Natural killer cell treated with Interleukin-12 subunit alpha and Interleukin-12 subunit beta and Interleukin-15 and Interleukin-18, amount 100 ng/mL, for 72 hours (primary cell): Measurements from ENCODE around the gene CCER1. TPM values are rescaled to one million over a fixed set of nuclear protein-coding genes. Genes with fewer than 3 reads are reported as not detected.

Experiments used
- ATAC-seq, 2 donors: fragments of 150-1000 bp; cut with Tn5 transposase in 1 of 2; sonication (Bioruptor Pico), chemical (Tn5 transposase) in 1 of 2; 2 replicates each; pipeline ENCODE4 v1.10.0; 2021
- DNase-seq: peaks from one replicate; pipeline ENCODE4 v3.0.0; 2022; ENCODE audit warnings: low spot score
- H3K27ac Mint-ChIP-seq, 2 donors: 1 replicate in 1 of 2; 2 replicates in 1 of 2; pipeline ENCODE4 v1.8.0; 2022; ENCODE audit warnings: mixed read lengths in 2 of 2, mild to moderate bottlenecking in 1 of 2, moderate library complexity in 1 of 2
- H3K27me3 Mint-ChIP-seq, 2 donors: 1 replicate in 1 of 2; 2 replicates in 1 of 2; pipeline ENCODE4 v1.8.0; 2022; ENCODE audit warnings: mixed read lengths in 2 of 2
- H3K36me3 Mint-ChIP-seq: one replicate; pipeline ENCODE4 v1.8.0; 2022; ENCODE audit warnings: mixed read lengths
- H3K4me1 Mint-ChIP-seq, 2 donors: 1 replicate in 1 of 2; 2 replicates in 1 of 2; pipeline ENCODE4 v1.8.0; 2022; ENCODE audit warnings: low read depth in 2 of 2, mixed read lengths in 2 of 2, mild to moderate bottlenecking in 1 of 2
- H3K4me3 Mint-ChIP-seq: one replicate; pipeline ENCODE4 v1.8.0; 2022; ENCODE audit warnings: mixed read lengths
- H3K9me3 Mint-ChIP-seq: 2 replicates; pipeline ENCODE4 v1.8.0; 2022; ENCODE audit warnings: mixed read lengths
- total RNA-seq, 2 donors: library from RNA; stranded (reverse); gene quantifications; one replicate each; pipeline ENCODE4 v1.2.3, GENCODE V29; 2022

Gene CCER1
- total RNA-seq, 2 donors from 2014 or later = not detected

DNA sequence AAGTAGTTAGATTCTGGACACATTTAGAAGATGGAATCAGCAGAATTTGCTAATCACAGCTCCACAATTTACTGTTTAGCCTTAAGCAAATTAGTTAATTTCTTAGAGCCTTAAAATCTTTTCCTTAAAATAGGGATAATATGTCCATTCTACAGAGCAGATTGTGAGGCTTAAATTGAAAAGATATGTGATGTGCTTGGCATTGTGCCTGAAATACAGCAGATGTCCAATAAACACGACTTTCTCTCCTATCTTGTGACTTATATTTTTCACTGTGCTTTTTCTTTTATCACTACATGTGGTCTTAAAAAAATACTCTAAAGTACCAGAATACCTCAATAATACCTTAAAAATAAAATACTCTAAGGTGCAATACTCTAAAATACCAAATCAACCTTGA is 30.6 kb downstream of the CCER1 start:
- Mint-ChIP-seq H3K4me1 (no peaks in the 10 kb centered on the region), H3K27ac (no peak overlapping the region), H3K4me3 (no peak overlapping the region), H3K27me3 (peaks cover 2 to 5% of the 10 kb centered on the region in 2 donors), H3K9me3 (peaks cover 8% of the 10 kb centered on the region), H3K36me3 (peaks cover 5% of the 10 kb centered on the region)
- ATAC-seq (no peak), DNase-seq (no peak)

DNA sequence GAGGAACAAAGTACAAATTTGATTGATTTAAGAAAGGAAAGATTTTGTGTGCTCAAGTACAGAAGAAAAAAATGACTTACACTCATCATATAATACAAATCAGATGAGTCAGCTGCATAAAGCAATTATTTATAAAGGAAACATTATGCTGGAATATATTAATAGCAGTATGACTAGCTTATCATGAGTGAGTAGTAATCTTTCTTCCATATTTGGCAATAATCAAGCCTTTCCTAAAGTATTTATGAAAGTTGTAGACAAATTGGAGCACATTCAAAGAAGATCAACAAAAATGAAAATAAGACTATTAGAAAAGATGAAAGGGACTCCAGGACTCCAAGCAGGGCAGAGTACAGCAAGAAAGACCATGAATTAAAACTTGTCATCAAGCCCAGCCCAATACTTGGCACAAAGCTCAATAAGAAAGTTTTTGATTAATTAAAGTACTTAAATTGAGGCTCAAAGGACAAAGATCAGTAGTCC is 32.8 kb downstream of the CCER1 start:
- no peak overlapping the region for H3K27ac Mint-ChIP-seq
- ATAC-seq (no peak), DNase-seq (no peak)
- peaks cover 2 to 5% of the 10 kb centered on the region in 2 donors for H3K27me3 Mint-ChIP-seq
- H3K9me3 Mint-ChIP-seq = peaks cover 3% of the 10 kb centered on the region
- no peak overlapping the region for H3K4me3 Mint-ChIP-seq
- no peaks in the 10 kb centered on the region for H3K4me1 Mint-ChIP-seq
- H3K36me3 Mint-ChIP-seq = no peaks in the 10 kb centered on the region

DNA sequence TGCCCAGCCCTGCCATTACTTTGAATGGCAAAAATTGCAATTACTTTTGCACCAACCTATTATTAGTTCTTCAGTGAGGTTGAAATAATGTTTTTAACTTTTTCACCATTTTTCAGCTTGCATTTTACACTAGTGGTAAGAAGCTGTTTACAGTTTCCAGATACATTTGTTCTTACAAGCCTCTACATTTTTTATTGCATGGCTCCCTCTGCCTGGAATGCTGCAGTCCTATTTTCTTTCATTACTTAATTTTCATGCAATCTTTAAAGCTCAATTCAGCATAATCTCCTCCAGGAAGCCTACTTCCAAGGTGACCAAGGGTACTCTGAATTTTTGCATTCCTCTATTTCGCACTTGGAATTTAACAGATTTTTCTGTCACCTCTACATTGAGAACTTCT is 33.4 kb downstream of the CCER1 start:
- ATAC-seq = no peak
- Mint-ChIP-seq H3K9me3 (peaks cover 3% of the 10 kb centered on the region), H3K36me3 (no peaks in the 10 kb centered on the region), H3K4me3 (no peak overlapping the region), H3K27ac (no peak overlapping the region), H3K4me1 (no peaks in the 10 kb centered on the region), H3K27me3 (peaks cover 2 to 5% of the 10 kb centered on the region in 2 donors)
- no peak for DNase-seq

DNA sequence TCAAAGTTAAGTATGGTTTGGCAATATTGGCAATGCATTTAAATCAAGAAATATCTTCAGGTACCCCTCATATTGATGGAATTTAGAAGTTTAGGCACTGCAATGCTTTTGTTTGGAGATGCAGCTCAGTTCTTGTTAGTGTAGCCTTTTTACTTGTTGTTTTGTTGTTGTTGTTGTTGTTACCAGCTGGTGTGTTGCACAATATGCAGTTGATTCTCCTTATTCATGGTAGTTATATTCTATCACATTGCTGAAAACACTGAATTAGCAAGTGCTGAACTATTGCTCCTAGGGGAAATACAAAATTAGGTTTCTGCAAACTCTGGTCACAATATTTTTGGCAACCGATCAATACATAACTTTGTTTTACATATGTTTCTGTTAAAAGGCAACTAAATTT is 34.8 kb downstream of the CCER1 start:
- ATAC-seq (no peak), DNase-seq (no peak)
- H3K36me3 Mint-ChIP-seq = no peaks in the 10 kb centered on the region
- H3K27me3 Mint-ChIP-seq = peaks cover 2 to 5% of the 10 kb centered on the region in 2 donors
- no peaks in the 10 kb centered on the region for H3K4me1 Mint-ChIP-seq
- H3K9me3 Mint-ChIP-seq = peaks cover 3% of the 10 kb centered on the region
- no peak overlapping the region for H3K4me3 Mint-ChIP-seq
- H3K27ac Mint-ChIP-seq = no peak overlapping the region

DNA sequence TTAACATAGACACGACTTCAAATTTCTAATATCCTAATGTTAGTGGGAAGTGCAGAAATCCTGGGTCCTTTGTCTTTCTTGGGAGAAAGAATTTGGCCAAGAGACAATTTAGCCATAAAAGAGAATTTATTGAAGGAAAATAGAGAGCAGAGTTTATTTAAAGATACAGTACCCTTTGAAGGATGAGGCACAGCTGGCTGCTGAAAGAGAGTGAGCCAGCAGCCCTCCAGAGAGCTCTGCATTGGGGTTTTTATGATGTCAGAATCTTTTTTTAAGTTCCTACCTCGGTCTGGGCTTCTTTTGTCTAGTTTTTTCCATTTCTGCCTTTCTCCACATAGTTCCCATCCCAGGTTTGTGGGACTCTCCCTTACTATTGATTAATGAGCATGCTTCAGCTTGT is 37.5 kb downstream of the CCER1 start:
- no peak for ATAC-seq
- Mint-ChIP-seq H3K27ac (no peak overlapping the region), H3K4me3 (no peak overlapping the region), H3K4me1 (no peaks in the 10 kb centered on the region), H3K9me3 (peaks cover 5% of the 10 kb centered on the region), H3K36me3 (no peaks in the 10 kb centered on the region), H3K27me3 (no peaks in the 10 kb centered on the region)
- no peak for DNase-seq

DNA sequence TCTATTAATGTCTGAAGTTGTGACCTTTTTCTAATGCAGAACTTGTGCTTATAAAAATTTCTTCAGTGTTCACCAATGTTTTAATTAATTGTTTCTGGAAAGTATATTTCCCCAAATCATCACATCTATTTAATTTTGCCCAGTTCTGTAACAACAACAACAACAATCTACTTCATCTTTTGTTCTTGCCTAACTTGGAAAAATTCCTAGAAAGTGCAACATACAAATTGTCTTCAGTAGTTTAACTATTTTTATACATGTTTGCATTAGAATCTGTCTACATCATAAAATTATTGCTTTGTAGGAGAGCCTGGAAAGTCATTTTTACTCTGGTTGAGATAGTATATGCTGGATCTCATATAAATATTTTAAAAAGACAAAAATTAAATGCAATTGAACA is 38.5 kb downstream of the CCER1 start:
- Mint-ChIP-seq H3K27ac (no peak overlapping the region), H3K9me3 (peaks cover 5% of the 10 kb centered on the region), H3K27me3 (no peaks in the 10 kb centered on the region), H3K4me3 (no peak overlapping the region), H3K4me1 (no peaks in the 10 kb centered on the region), H3K36me3 (no peaks in the 10 kb centered on the region)
- DNase-seq (no peak), ATAC-seq (no peak)

DNA sequence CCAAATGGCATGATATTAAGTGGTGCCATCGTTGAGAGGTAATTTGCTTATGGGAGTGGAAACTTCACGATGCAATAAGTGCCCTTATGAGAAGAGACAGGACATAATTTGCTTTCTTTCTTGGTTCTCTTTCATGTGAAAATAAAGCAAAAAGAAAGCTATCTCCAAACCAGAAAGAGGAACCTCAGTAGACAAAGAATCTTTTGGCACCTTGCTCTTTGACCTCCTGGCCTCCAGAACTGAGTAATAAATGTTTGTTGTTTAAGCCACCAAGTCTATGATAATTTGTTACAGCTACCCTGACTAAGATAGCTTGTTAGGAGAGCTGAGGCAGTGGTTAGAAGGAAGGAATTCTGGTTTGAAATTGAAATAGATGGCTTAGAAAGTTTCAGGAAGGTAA is 39.6 kb downstream of the CCER1 start:
- Mint-ChIP-seq H3K4me1 (no peaks in the 10 kb centered on the region), H3K27ac (no peak overlapping the region), H3K4me3 (no peak overlapping the region), H3K27me3 (no peaks in the 10 kb centered on the region), H3K36me3 (no peaks in the 10 kb centered on the region), H3K9me3 (peaks cover 5% of the 10 kb centered on the region)
- DNase-seq (no peak), ATAC-seq (no peak)

DNA sequence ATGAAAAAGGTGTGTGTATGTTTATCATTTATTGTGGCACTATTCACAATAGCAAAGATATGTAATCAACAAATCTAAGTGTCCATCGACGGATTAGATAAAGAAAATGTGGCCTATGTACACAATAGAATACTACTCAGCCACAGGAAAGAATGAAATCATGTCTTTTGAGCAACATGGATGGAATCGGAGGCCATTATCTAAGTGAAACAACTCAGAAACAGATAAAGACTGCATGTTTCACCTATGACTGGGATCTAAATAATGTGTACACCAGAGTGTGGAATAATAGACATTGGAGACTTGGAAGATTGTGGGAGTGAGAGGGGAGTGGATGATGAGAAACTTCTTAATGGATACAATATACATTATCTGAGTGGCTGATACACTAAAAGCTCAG is 44.0 kb downstream of the CCER1 start:
- H3K36me3 Mint-ChIP-seq = no peaks in the 10 kb centered on the region
- no peaks in the 10 kb centered on the region for H3K27me3 Mint-ChIP-seq
- no peak for DNase-seq
- peaks cover 5% of the 10 kb centered on the region for H3K9me3 Mint-ChIP-seq
- no peak overlapping the region for H3K27ac Mint-ChIP-seq
- no peak for ATAC-seq
- no peaks in the 10 kb centered on the region for H3K4me1 Mint-ChIP-seq
- H3K4me3 Mint-ChIP-seq = no peak overlapping the region

DNA sequence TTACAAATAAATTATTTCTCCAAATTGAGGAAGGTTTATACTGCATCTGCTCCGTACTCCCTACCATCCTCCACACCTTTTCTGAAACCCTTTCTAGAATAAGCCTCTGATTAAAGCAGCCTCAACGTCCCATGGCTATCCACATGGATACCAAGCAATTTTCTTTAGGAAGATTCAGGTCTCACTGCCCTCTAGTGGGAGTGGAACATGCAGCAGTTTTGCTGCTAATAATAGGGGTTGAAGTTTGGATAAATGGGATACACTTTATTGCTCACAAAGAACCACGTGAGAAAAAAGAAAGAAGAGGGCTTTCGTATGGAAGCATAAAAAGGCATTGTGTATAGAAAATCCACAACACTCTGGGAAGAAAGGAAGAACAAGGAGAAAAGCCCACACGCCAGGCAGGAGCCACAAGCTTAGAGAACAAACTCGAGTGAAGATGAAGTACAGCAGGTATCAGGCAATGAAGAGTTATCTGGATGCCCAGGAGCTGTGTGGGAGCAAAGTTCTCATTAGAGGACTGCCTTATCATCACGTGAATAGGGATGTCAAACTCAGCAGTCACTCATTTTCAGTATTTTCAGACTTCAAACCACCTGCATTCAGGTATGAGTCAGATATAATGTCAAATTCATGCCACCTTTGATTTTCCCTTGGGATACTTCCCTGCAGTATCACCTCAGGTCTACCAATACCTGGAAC is 45.8 kb downstream of the CCER1 start:
- Mint-ChIP-seq H3K4me3 (no peak overlapping the region), H3K36me3 (no peaks in the 10 kb centered on the region), H3K4me1 (no peaks in the 10 kb centered on the region), H3K27me3 (no peaks in the 10 kb centered on the region), H3K27ac (no peak overlapping the region), H3K9me3 (no peaks in the 10 kb centered on the region)
- no peak for ATAC-seq
- no peak for DNase-seq

DNA sequence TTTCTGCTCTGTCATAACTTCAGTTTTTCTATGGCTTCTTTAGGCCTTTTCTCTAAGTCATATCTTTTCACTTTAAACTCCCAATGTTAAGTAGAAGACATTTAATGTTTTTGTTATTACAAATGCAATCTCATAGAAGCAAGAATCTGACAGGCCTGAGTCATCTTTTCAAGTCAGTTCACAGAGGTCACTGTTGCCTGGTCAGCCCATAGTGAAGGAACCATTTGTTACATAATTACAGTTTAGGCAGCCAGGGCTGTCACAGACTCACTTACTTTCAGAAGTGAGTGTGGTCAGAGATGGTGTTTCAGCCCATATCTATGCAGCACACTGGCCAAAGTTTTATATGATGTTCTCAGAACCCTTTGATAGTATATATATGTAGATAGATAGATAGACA is 46.5 kb downstream of the CCER1 start:
- DNase-seq = no peak
- Mint-ChIP-seq H3K27ac (no peak overlapping the region), H3K4me3 (no peak overlapping the region), H3K4me1 (no peaks in the 10 kb centered on the region), H3K27me3 (no peaks in the 10 kb centered on the region), H3K36me3 (no peaks in the 10 kb centered on the region), H3K9me3 (no peaks in the 10 kb centered on the region)
- no peak for ATAC-seq

DNA sequence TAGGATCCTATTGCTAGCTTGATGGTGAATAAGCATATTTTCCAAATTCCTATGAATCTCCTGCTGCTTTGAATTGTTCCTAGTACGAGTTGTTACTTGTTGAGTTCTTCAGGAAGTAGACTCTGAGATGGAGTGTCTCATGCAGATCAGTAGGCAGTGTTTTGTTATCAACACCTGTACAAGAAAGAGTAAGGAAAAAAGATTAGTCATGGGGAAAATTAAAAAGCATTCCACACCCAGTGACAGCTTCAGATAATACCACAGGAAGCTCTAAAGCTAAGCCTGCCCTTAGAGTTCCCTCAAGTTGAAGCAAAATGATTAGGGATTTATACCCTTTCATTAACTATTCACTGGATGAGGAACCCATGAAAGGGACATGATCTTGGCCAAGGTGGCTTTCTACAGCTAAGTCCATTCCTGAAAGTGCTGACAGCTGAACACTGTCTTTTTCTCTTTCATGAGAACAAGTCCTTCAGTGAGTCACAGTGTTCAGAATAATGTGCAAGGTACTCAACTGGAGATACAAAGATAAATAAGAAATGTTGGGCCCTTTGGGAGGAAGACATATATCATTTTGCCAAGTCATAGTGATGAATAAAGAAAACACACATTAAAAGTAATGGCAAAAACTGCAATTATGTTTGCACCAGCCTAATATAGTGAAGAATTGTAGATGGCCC is 49.1 kb downstream of the CCER1 start:
- Mint-ChIP-seq H3K27me3 (no peaks in the 10 kb centered on the region), H3K36me3 (no peaks in the 10 kb centered on the region), H3K27ac (no peak overlapping the region), H3K9me3 (peaks cover 4% of the 10 kb centered on the region), H3K4me3 (no peak overlapping the region), H3K4me1 (no peaks in the 10 kb centered on the region)
- ATAC-seq (no peak), DNase-seq (no peak)

DNA sequence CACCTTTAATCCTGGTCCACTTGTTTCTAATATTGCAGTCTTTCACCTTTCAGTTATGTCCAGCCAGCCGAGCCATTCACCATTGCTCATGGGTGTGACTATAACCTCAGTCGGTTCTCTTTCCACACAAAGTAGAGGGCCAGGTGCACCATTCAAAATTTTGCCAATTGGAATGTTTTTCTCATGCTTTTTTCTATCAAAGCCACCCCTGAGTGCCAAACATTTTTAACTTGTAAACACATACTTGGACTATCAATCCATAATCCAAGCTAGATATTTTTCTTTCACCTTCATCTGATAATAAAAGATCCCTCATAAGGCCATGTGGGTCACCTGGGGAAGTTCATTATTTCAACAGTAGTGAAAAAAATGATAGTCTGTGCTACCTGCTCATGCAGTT is 52.4 kb downstream of the CCER1 start:
- ATAC-seq (no peak), DNase-seq (no peak)
- Mint-ChIP-seq H3K9me3 (peaks cover 7% of the 10 kb centered on the region), H3K4me3 (no peak overlapping the region), H3K4me1 (no peaks in the 10 kb centered on the region), H3K27me3 (no peaks in the 10 kb centered on the region), H3K36me3 (no peaks in the 10 kb centered on the region), H3K27ac (no peak overlapping the region)
